Dedifferentiated amniotic fluid mesenchymal stem cell (primary cell): Measurements from ENCODE around the gene PTMS.

Experiments
- DNase-seq: peaks from one replicate; pipeline ENCODE4 v3.0.0-alpha.2; 2016; ENCODE audit errors: extremely low spot score

The PTMS gene

GRCh38 chr12:6752167-6752920, 13.8 kb upstream of the PTMS start:
- DNase-seq: peak; percentile 56

- peak; percentile 99 for DNase-seq
These were observed 13.0 kb upstream of the PTMS start, which contains the start of gene MLF2 for GRCh38 chr12:6752921-6753771. TSS of gene MLF2 (minus strand) at chr12:6753141. CDS start at chr12:6752334, 807 bp downstream.

- no peak for DNase-seq
These were observed 12.3 kb upstream of the PTMS start for GRCh38 chr12:6753772-6754356.

GRCh38 chr12:6754411-6754810, 11.8 kb upstream of the PTMS start:
- DNase-seq: no peak

GRCh38 chr12:6757028-6757690, 9.0 kb upstream of the PTMS start:
- DNase-seq: no peak

- no peak for DNase-seq
These were observed 7.6 kb upstream of the PTMS start for GRCh38 chr12:6758506-6759095.

GRCh38 chr12:6759741-6760140, 6.4 kb upstream of the PTMS start:
- no peak for DNase-seq

GRCh38 chr12:6763380-6763779, 2.8 kb upstream of the PTMS start:
- DNase-seq: no peak

GRCh38 chr12:6764011-6764828, 1.9 kb upstream of the PTMS start:
- DNase-seq: peak; percentile 97

- DNase-seq: no peak
These were observed 1.0 kb upstream of the PTMS start for GRCh38 chr12:6765048-6765633.

GRCh38 chr12:6766651-6767349, 637 bp downstream of the PTMS start:
- DNase-seq: peak; percentile 51

GRCh38 chr12:6767353-6768319, 1.5 kb downstream of the PTMS start:
- DNase-seq: peak; percentile 67

GRCh38 chr12:6768437-6768914, 2.3 kb downstream of the PTMS start:
- peak; percentile 25 for DNase-seq

GRCh38 chr12:6768990-6769389, 2.8 kb downstream of the PTMS start:
- peak; percentile 28 for DNase-seq

GRCh38 chr12:6769666-6770065, 3.5 kb downstream of the PTMS start:
- DNase-seq: no peak

- DNase-seq: no peak
These were observed 3.9 kb downstream of the PTMS start for GRCh38 chr12:6770094-6770493.

GRCh38 chr12:6770600-6770999, 4.4 kb downstream of the PTMS start:
- no peak for DNase-seq

GRCh38 chr12:6771091-6771495, 4.9 kb downstream of the PTMS start:
- DNase-seq: no peak
